BJ (cell line): ENCODE results near the gene PTPRE. TPM values are rescaled to one million over a fixed set of nuclear protein-coding genes. Genes with fewer than 3 reads are reported as not detected.

Source experiments
- CTCF ChIA-PET: fragments of 350-600 bp; formaldehyde crosslinking; extraction: SDS; loops from one replicate; lab custom pipeline; 2021; ENCODE audit warnings: antibody characterized with exemption, inconsistent platforms; lab: Yijun Ruan, JAX
- POLR2A ChIA-PET: fragments of 300-600 bp; sonication (Branson Sonifier 250); formaldehyde crosslinking; extraction: SDS; loops from one replicate; lab custom pipeline; 2021; ENCODE audit warnings: antibody characterized with exemption; lab: Charles Lee
- DNase-seq: peaks from one replicate; pipeline ENCODE4 v3.0.0-alpha.2; 2011; ENCODE audit warnings: low read depth
- H3K27me3 ChIP-seq: 2 replicates; pipeline ENCODE4 v1.6.0; 2011; ENCODE audit warnings: low read length; ENCODE audit not compliant: control insufficient read depth, insufficient read depth
- H3K36me3 ChIP-seq: 2 replicates; pipeline ENCODE4 v1.5.1; 2011; ENCODE audit warnings: low read length; ENCODE audit not compliant: control insufficient read depth, insufficient read depth
- H3K4me3 ChIP-seq: 2 replicates; pipeline ENCODE4 v1.5.1; 2011; ENCODE audit warnings: low read depth, mild to moderate bottlenecking, control low read depth, low read length
- polyA plus RNA-seq: library from polyadenylated mRNA; depleted of rRNA; stranded (reverse); fragments of >200 nt; gene quantifications from 2 replicates; pipeline ENCODE4 v1.2.3, GENCODE V29; 2011
- TF ChIP-seq, protein P1 (sequence below): IDR thresholded peaks from 2 replicates; pipeline ENCODE4 v1.5.1; 2011; ENCODE audit warnings: low read depth, mild to moderate bottlenecking, control low read depth, inconsistent platforms, low read length, moderate library complexity; ENCODE audit not compliant: insufficient read depth

The PTPRE gene
- polyA plus RNA-seq, 1 experiment: 0.09 TPM

DNA sequence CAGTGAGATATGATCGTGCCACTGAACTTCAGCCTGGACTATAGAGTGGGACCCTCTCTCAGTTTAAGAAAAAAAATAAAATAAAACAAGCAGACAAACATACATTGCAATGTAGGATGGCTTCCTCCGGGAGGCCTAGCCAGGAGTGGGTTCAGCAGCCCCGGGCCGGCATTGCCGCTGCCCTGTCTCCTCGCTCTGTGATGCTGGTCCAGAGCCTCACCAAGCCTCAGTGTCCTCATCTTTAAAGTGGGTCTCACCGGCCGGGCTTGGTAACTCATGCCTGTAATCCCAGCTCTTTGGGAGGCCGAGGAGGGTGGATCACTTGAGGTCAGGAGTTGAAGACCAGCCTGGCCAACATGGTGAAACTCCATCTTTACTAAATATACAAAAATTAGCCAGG, 71.6 kb downstream of the PTPRE start:
- POLR2A ChIA-PET: no interaction called here
- TF ChIP-seq, protein P1, sequence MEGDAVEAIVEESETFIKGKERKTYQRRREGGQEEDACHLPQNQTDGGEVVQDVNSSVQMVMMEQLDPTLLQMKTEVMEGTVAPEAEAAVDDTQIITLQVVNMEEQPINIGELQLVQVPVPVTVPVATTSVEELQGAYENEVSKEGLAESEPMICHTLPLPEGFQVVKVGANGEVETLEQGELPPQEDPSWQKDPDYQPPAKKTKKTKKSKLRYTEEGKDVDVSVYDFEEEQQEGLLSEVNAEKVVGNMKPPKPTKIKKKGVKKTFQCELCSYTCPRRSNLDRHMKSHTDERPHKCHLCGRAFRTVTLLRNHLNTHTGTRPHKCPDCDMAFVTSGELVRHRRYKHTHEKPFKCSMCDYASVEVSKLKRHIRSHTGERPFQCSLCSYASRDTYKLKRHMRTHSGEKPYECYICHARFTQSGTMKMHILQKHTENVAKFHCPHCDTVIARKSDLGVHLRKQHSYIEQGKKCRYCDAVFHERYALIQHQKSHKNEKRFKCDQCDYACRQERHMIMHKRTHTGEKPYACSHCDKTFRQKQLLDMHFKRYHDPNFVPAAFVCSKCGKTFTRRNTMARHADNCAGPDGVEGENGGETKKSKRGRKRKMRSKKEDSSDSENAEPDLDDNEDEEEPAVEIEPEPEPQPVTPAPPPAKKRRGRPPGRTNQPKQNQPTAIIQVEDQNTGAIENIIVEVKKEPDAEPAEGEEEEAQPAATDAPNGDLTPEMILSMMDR: no peak
- Histone ChIP-seq H3K4me3 (no peak overlapping the region), H3K36me3 (no peaks in the 10 kb centered on the region), H3K27me3 (no peaks in the 10 kb centered on the region)
- CTCF ChIA-PET: interaction anchor here (0.5 to 1.2 kb wide), 4 partner anchors 9 to 48 kb away, joined by 3 to 5 read pairs (median 3); no protein-coding TSS in a partner anchor
- no peak for DNase-seq

DNA sequence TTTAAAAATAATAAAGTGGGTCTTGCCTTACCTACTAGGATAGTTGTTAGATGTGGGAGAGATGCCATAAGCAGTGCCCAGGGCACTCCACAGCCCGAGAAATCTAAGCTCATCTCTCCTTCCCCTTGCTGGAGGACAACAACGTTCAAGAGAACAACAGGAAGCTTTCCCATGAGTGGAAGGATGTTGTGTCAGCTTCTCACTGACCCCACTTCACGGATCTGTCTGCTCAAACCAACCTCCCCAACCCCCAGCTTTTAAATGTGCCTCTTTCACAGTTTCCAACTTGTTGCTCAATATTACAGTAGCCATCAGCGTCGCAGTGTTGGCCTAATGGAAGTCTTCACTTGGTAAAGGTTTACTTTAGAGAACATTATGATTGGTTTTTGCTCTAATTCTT, 72.1 kb downstream of the PTPRE start:
- Histone ChIP-seq H3K36me3 (no peaks in the 10 kb centered on the region), H3K4me3 (no peak overlapping the region), H3K27me3 (no peaks in the 10 kb centered on the region)
- CTCF ChIA-PET: no interaction called here
- POLR2A ChIA-PET: no interaction called here
- no peak for DNase-seq
- TF ChIP-seq, protein P1: no peak

DNA sequence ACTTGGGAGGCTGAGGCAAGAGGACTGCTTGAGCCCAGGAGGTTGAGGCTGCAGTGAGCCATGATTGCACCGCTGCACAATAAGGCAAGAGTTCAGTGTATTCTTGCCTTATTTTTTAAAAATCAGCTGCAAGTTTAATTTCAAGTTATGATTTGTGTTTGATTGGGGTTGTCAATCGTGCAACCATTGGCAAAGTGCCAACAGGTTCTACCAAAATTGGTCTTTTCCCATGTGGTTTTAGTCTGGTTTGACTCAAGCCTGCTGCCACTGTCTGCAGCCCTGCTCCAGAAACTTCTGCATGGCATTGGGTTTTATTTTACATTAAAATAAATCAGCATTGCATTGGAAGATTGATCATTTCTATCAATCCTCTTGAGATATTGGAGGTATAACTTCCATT, 72.7 kb downstream of the PTPRE start:
- no peak for DNase-seq
- TF ChIP-seq, protein P1: no peak
- no peak overlapping the region for H3K4me3 ChIP-seq
- no peaks in the 10 kb centered on the region for H3K36me3 ChIP-seq
- ChIA-PET POLR2A (no interaction called here), CTCF (no interaction called here)
- no peaks in the 10 kb centered on the region for H3K27me3 ChIP-seq

DNA sequence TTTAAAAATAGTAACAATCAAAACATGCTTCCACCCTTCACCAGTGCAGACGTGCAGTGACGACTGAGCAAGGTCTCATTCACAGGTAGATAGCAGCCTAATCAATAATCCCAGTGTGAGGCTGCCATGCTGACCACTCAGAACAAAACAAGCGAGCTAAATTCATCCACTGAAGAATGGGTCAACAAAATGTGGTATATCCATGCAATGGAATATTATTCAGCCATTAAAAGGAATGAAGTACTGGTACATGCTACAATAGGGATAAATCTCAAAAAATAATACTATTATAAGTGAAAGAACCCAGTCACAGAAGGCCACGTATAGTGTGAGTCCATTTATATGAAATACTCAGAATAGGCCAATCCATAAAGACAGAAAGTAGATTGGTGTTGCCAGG, 74.0 kb downstream of the PTPRE start:
- ChIA-PET CTCF (interaction anchor here (1.0 kb wide), 1 partner anchor 11 kb away, joined by 3 read pairs; no protein-coding TSS in a partner anchor), POLR2A (no interaction called here)

DNA sequence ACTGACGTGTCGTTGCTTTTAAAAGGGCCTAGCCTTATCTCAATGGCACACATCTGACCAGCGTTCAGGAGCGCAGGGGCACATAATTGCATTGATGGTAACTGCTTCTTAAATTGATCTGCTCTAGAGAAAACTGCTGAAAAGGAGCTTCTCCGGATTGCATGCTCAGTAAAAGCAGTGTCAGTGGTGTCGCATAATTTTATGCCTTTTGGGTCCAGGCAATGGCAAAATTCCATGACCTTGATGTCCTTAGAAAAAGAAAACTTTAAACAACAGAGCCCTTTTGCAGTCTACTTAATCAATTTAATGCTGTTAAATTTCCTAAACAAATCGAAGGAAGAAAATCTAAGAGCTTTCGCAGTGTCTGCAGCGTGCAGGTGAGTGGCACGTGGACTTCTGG, 75.7 kb downstream of the PTPRE start:
- TF ChIP-seq, protein P1: no peak
- POLR2A ChIA-PET: no interaction called here
- no peaks in the 10 kb centered on the region for H3K27me3 ChIP-seq

More for the DNA sequence above, 74.0 kb downstream of the PTPRE start:
- Histone ChIP-seq H3K27me3 (no peaks in the 10 kb centered on the region), H3K4me3 (no peak overlapping the region), H3K36me3 (no peaks in the 10 kb centered on the region)
- TF ChIP-seq, protein P1: no peak
- DNase-seq: no peak

More for the DNA sequence above, 75.7 kb downstream of the PTPRE start:
- no peaks in the 10 kb centered on the region for H3K36me3 ChIP-seq
- no peak for DNase-seq
- no peak overlapping the region for H3K4me3 ChIP-seq
- CTCF ChIA-PET: no interaction called here
